Smooth muscle cell (in vitro differentiated cells): ENCODE measurements around the gene SEMA4B. TPM values are rescaled to one million over a fixed set of nuclear protein-coding genes. Genes with fewer than 3 reads are reported as not detected.

Experiments used
- DNase-seq: peaks from one replicate; lab custom pipeline; 2025; ENCODE audit not compliant: unreplicated experiment; lab: John Stamatoyannopoulos, UW
- H2AFZ ChIP-seq: fragments of 200-600 bp; sonication (generic); 2 replicates; pipeline ENCODE4 v1.6.0; 2016; ENCODE audit warnings: antibody characterized with exemption, low read depth, mild to moderate bottlenecking
- H3F3A ChIP-seq: fragments of 200-600 bp; sonication (generic); 2 replicates; pipeline ENCODE4 v1.6.0; 2017; ENCODE audit warnings: antibody characterized with exemption, low read depth
- H3K27ac ChIP-seq: fragments of 200-600 bp; sonication (generic); 2 replicates; pipeline ENCODE4 v1.5.1; 2016; ENCODE audit warnings: low read depth, mild to moderate bottlenecking
- H3K27me3 ChIP-seq: fragments of 200-600 bp; sonication (generic); 2 replicates; pipeline ENCODE4 v1.6.1; 2016; ENCODE audit warnings: low read depth, mild to moderate bottlenecking
- H3K36me3 ChIP-seq: fragments of 200-600 bp; sonication (generic); 2 replicates; pipeline ENCODE4 v1.5.1; 2016; ENCODE audit warnings: low read depth
- H3K4me1 ChIP-seq: fragments of 200-600 bp; sonication (generic); 2 replicates; pipeline ENCODE4 v1.5.1; 2016; ENCODE audit warnings: low read depth
- H3K4me2 ChIP-seq: fragments of 200-600 bp; sonication (generic); 2 replicates; pipeline ENCODE4 v1.6.0; 2016; ENCODE audit warnings: mild to moderate bottlenecking
- H3K4me3 ChIP-seq: fragments of 200-600 bp; sonication (generic); 2 replicates; pipeline ENCODE4 v1.5.1; 2016; ENCODE audit warnings: mild to moderate bottlenecking
- H3K79me2 ChIP-seq: fragments of 200-600 bp; sonication (generic); 2 replicates; pipeline ENCODE4 v1.6.0; 2016; ENCODE audit warnings: low read depth, mild to moderate bottlenecking
- H3K9ac ChIP-seq: fragments of 200-600 bp; sonication (generic); 2 replicates; pipeline ENCODE4 v1.6.0; 2016; ENCODE audit warnings: low read depth
- H3K9me3 ChIP-seq: fragments of 200-600 bp; sonication (generic); replicated peaks from 2 replicates; pipeline ENCODE4 v1.5.1; 2016; ENCODE audit warnings: low read depth
- H4K20me1 ChIP-seq: fragments of 200-600 bp; sonication (generic); 2 replicates; pipeline ENCODE4 v1.6.0; 2016; ENCODE audit warnings: low read depth
- WGBS: methylation state at CpG from one replicate; pipeline ENCODE4 v1.1.7; 2016; ENCODE audit warnings: low lambda C conversion rate; 5-methylcytosine and 5-hydroxymethylcytosine counted together
- polyA plus RNA-seq: library from polyadenylated mRNA; unstranded; fragments of >200 nt; fragmentation: Nextera tagmentation; extraction: Ambion mirVana; gene quantifications from 2 replicates; pipeline ENCODE4 v1.2.1, GENCODE V29; 2016
- total RNA-seq: library from RNA; depleted of rRNA; stranded (reverse); fragments of >200 nt; gene quantifications from 2 replicates; pipeline ENCODE4 v1.2.3, GENCODE V29; 2014
- TF ChIP-seq, protein P1 (sequence below): fragments of 200-600 bp; sonication (generic); IDR thresholded peaks from 2 replicates; pipeline ENCODE4 v1.5.1; 2017; ENCODE audit warnings: borderline replicate concordance, mild to moderate bottlenecking, antibody characterized with exemption; ENCODE audit not compliant: insufficient read depth, poor library complexity, severe bottlenecking

Gene SEMA4B
- total and polyA plus RNA-seq, 2 experiments from 2014 or later, result 29.6 to 51.4 TPM

DNA sequence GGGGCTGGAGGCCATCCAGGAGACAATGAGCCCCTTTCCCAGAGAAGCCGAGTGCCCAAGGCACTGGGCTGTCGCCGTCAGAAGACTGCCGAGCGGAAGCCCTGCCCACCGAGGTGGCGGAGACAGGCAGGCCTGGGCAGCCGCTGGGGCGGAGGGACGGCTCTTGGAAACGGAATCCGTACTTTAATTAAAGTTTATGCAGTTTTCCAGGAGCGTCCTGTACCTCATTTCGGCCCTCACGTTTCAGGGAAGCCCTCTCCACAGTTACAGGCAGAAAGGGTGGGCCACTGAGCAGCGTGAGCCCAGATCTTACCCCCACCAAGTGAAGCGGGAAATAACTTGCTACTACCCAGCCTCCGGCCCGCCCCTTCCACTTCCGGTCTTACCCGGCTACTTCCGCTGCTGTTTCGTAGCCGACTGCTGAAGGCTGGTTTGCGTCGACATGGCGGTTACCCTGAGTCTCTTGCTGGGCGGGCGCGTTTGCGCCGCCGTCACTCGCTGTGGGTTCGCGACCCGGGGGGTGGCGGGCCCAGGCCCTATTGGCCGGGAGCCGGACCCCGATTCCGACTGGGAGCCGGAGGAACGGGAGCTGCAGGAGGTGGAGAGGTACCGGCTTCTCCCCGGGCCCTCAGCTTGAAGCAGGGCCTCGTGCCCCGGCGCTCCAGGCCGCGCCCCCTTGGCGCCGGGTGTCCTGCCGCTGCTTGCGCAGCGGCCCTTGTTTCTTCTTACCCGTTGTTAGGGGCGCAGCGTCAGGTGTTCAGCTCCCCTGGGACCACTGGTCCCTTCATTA lies 64.3 kb downstream of the SEMA4B start, which contains the start of gene NGRN:
Gene NGRN (plus strand): TSS at position 402 of the 790 bp plus-strand sequence. CDS start 41 bp downstream, at position 443.
- peaks cover 27% of the 10 kb centered on the region for H4K20me1 ChIP-seq
- H3K36me3 ChIP-seq, result no peaks in the 10 kb centered on the region
- peak within 1 kb of the TSS; percentile 81 for H2AFZ ChIP-seq
- peak within 1 kb of the TSS; percentile 73 for H3K4me3 ChIP-seq
- H3K27me3 ChIP-seq, result no peaks in the 10 kb centered on the region
- peak within 1 kb of the TSS; percentile 91 for H3K4me2 ChIP-seq
- no peaks in the 10 kb centered on the region for H3F3A ChIP-seq
- peaks cover 7% of the 10 kb centered on the region for H3K4me1 ChIP-seq
- peak; percentile 47 for DNase-seq
- peak within 1 kb of the TSS; percentile 78 for H3K27ac ChIP-seq
- peaks cover 22% of the 10 kb centered on the region for H3K79me2 ChIP-seq
- 34% methylated on average over 59 of the region's 59 CpGs for WGBS
- peak within 1 kb of the TSS; percentile 69 for H3K9ac ChIP-seq
- H3K9me3 ChIP-seq, result no peaks in the 10 kb centered on the region
- TF ChIP-seq, protein P1, sequence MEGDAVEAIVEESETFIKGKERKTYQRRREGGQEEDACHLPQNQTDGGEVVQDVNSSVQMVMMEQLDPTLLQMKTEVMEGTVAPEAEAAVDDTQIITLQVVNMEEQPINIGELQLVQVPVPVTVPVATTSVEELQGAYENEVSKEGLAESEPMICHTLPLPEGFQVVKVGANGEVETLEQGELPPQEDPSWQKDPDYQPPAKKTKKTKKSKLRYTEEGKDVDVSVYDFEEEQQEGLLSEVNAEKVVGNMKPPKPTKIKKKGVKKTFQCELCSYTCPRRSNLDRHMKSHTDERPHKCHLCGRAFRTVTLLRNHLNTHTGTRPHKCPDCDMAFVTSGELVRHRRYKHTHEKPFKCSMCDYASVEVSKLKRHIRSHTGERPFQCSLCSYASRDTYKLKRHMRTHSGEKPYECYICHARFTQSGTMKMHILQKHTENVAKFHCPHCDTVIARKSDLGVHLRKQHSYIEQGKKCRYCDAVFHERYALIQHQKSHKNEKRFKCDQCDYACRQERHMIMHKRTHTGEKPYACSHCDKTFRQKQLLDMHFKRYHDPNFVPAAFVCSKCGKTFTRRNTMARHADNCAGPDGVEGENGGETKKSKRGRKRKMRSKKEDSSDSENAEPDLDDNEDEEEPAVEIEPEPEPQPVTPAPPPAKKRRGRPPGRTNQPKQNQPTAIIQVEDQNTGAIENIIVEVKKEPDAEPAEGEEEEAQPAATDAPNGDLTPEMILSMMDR, result no peak

DNA sequence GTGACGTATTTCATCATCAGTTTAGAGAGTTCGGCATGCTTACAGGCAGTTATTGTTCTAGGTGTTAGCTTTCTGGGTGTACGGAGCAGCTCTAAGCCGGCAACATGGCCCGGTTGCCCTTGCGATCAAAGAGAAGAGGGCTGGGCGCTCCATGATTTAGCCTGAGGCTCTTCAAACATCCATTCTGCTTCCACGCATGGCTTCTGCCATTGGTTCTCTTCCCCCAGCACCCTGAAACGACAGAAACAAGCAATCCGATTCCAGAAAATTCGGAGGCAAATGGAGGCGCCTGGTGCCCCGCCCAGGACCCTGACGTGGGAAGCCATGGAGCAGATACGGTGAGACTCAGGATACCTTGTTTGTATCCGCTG lies 64.9 kb downstream of the SEMA4B start:
- WGBS, result 39% methylated on average over 16 of the region's 16 CpGs
- Histone ChIP-seq H4K20me1 (peaks cover 27% of the 10 kb centered on the region), H3K27ac (peak overlapping the region; percentile 78), H3K9me3 (no peaks in the 10 kb centered on the region), H3F3A (no peaks in the 10 kb centered on the region), H3K4me3 (peak overlapping the region; percentile 73), H3K4me1 (peaks cover 7% of the 10 kb centered on the region), H3K36me3 (no peaks in the 10 kb centered on the region), H3K9ac (peak overlapping the region; percentile 69), H3K27me3 (no peaks in the 10 kb centered on the region), H3K4me2 (peak overlapping the region; percentile 91), H3K79me2 (peaks cover 22% of the 10 kb centered on the region), H2AFZ (peak overlapping the region; percentile 81)
- no peak for DNase-seq
- TF ChIP-seq, protein P1, result no peak

- H2AFZ ChIP-seq, result peak overlapping the region; percentile 81
- no peaks in the 10 kb centered on the region for H3K27me3 ChIP-seq
- 51% methylated on average over 15 of the region's 15 CpGs for WGBS
- H3K4me1 ChIP-seq, result peaks cover 7% of the 10 kb centered on the region
- peaks cover 22% of the 10 kb centered on the region for H3K79me2 ChIP-seq
- H4K20me1 ChIP-seq, result peaks cover 27% of the 10 kb centered on the region
- peak overlapping the region; percentile 78 for H3K27ac ChIP-seq
- peak overlapping the region; percentile 69 for H3K9ac ChIP-seq
- TF ChIP-seq, protein P1, result no peak
- no peak for DNase-seq
- peak overlapping the region; percentile 91 for H3K4me2 ChIP-seq
- H3K9me3 ChIP-seq, result no peaks in the 10 kb centered on the region
- no peaks in the 10 kb centered on the region for H3K36me3 ChIP-seq
- no peaks in the 10 kb centered on the region for H3F3A ChIP-seq
- H3K4me3 ChIP-seq, result peak overlapping the region; percentile 73
Measured at GRCh38 chr15:90266485-90266884, 65.4 kb downstream of the SEMA4B start.
